GM12873 (cell line): ENCODE results near the gene ASCL3.

Source experiments
- CTCF ChIP-seq: IDR thresholded peaks from 2 replicates; pipeline ENCODE4 v1.5.1; 2012; ENCODE audit warnings: low read depth, mild to moderate bottlenecking, moderate library complexity, low read length, control low read depth; ENCODE audit not compliant: insufficient read depth; ENCODE audit errors: missing control alignments

Gene ASCL3

GRCh38 chr11:8962841-8963240, 20.0 kb upstream of the ASCL3 start:
- TF ChIP-seq CTCF: no peak

- TF ChIP-seq CTCF: no peak
Measured at GRCh38 chr11:8961401-8961800, 18.6 kb upstream of the ASCL3 start.

- TF ChIP-seq CTCF: peak; percentile 78
Measured at GRCh38 chr11:8959546-8960166, 16.8 kb upstream of the ASCL3 start.

GRCh38 chr11:8956860-8957259, 14.0 kb upstream of the ASCL3 start:
- TF ChIP-seq CTCF: no peak

GRCh38 chr11:8948886-8949285, 6.1 kb upstream of the ASCL3 start:
- no peak for TF ChIP-seq CTCF

GRCh38 chr11:8947230-8947943, 4.6 kb upstream of the ASCL3 start:
- TF ChIP-seq CTCF: no peak

GRCh38 chr11:8941341-8942103, 1.3 kb downstream of the ASCL3 start:
- no peak for TF ChIP-seq CTCF
